ENCODE measurements around the gene C12orf56. TPM values are rescaled to one million over a fixed set of nuclear protein-coding genes. Genes with fewer than 3 reads are reported as not detected.
A peak's percentile ranks its signal among the peaks of the same experiment; 100 is the strongest.

The C12orf56 gene
- total and polyA plus RNA-seq, 3 donors from 2014 or later, result 4.2 to 21.8 (median 13.1) TPM

GRCh38 chr12:64255249-64255648 lies 135.3 kb downstream of the C12orf56 start:
- no peak overlapping the region for H3K27ac ChIP-seq
- no peaks in the 10 kb centered on the region for H3K27me3 ChIP-seq
- no peak for DNase-seq
- no peaks in the 10 kb centered on the region for H3K9me3 ChIP-seq
- intact Hi-C loops (cut with DNase I; ENCODE audit: low total_unique reads), result loop anchor here (10.0 kb wide), 1 partner anchor 420 kb away; no protein-coding TSS in a partner anchor
- H3K4me3 ChIP-seq, result no peak overlapping the region
- no peaks in the 10 kb centered on the region for H3K36me3 ChIP-seq (ENCODE audit: low read depth, missing control alignments)
- 70 to 82% methylated on average over 4 of the region's 4 CpGs for WGBS, 2 donors
- no peak for TF ChIP-seq POLR2A (IDR thresholded peaks at IDR 0.05)
- TF ChIP-seq CTCF (IDR thresholded peaks at IDR 0.05), result no peak
- no peaks in the 10 kb centered on the region for H3K4me1 ChIP-seq

DNA sequence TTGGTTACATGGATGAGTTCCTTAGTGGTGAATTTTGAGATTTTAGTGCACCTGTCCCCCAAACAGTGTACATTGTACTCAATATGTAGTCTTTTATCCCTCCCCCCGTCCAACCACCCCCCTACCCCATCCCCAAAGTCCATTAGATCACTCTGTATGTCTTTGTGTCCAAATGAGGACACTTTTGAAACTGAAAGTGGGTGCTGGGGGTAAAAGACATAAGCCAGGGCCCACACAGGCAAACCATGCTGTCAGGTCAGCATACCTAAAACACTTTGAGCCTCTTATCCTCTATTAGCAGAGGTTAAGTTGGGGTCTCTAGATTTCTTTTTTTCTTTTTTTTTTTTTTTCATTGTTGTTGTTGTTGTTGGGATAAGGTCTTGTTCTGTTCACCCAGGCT lies 137.2 kb downstream of the C12orf56 start:
- H3K9me3 ChIP-seq, result no peaks in the 10 kb centered on the region
- H3K4me3 ChIP-seq, result no peak overlapping the region
- no peak overlapping the region for H3K27ac ChIP-seq
- H3K27me3 ChIP-seq, result no peaks in the 10 kb centered on the region
- no peaks in the 10 kb centered on the region for H3K4me1 ChIP-seq
- no peaks in the 10 kb centered on the region for H3K36me3 ChIP-seq (ENCODE audit: low read depth, missing control alignments)
- whole genome bisulfite sequencing, 2 donors, result 56 to 58% methylated on average over 1 of the region's 1 CpG
- TF ChIP-seq CTCF (IDR thresholded peaks at IDR 0.05) (no peak), POLR2A (IDR thresholded peaks at IDR 0.05) (no peak)
- no peak for DNase-seq
- intact Hi-C loops (cut with DNase I; ENCODE audit: low total_unique reads), result loop anchor here (10.0 kb wide), 1 partner anchor 419 kb away; no protein-coding TSS in a partner anchor

DNA sequence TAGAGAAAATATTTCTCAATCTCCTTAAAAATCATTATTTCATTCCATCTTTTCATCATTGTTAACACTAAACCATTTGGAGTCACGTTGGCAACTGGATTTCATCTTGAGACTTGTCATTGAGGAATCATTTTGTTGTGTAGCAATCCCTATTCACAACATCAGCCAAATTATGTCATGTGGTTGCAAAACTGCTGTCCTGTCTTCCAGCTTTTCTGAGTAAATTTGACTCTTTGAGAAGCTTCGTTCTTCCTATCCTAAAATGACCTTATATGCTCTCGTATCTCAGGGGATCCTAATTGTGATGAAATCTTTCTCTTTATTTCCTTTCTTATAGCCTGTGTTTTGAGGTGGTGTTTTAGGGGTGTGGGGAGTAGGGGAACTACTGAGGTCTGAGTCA lies 137.9 kb downstream of the C12orf56 start:
- H3K27me3 ChIP-seq, result no peaks in the 10 kb centered on the region
- no peaks in the 10 kb centered on the region for H3K4me1 ChIP-seq
- WGBS, 2 donors, result 71 to 76% methylated on average over 3 of the region's 3 CpGs
- no peaks in the 10 kb centered on the region for H3K36me3 ChIP-seq (ENCODE audit: low read depth, missing control alignments)
- no peak overlapping the region for H3K4me3 ChIP-seq
- no peaks in the 10 kb centered on the region for H3K9me3 ChIP-seq
- no peak overlapping the region for H3K27ac ChIP-seq
- intact Hi-C loops (cut with DNase I; ENCODE audit: low total_unique reads), result loop anchor here (10.0 kb wide), 1 partner anchor 418 kb away; no protein-coding TSS in a partner anchor
- TF ChIP-seq CTCF (IDR thresholded peaks at IDR 0.05) (no peak), POLR2A (IDR thresholded peaks at IDR 0.05) (no peak)
- no peak for DNase-seq

GRCh38 chr12:64243809-64244208 lies 146.7 kb downstream of the C12orf56 start:
- intact Hi-C loops (cut with DNase I; ENCODE audit: low total_unique reads), result no loop called here
- Histone ChIP-seq H3K4me3 (no peak overlapping the region), H3K27me3 (no peaks in the 10 kb centered on the region), H3K36me3 (ENCODE audit: low read depth, missing control alignments) (no peaks in the 10 kb centered on the region), H3K4me1 (peaks cover 6% of the 10 kb centered on the region), H3K27ac (no peak overlapping the region), H3K9me3 (no peaks in the 10 kb centered on the region)
- DNase-seq, result no peak
- 87 to 89% methylated on average over 4 of the region's 4 CpGs for WGBS, 2 donors
- TF ChIP-seq POLR2A (IDR thresholded peaks at IDR 0.05) (no peak), CTCF (IDR thresholded peaks at IDR 0.05) (no peak)

- intact Hi-C loops (cut with DNase I; ENCODE audit: low total_unique reads), result no loop called here
- no peaks in the 10 kb centered on the region for H3K27me3 ChIP-seq
- H3K4me1 ChIP-seq, result peaks cover 6% of the 10 kb centered on the region
- TF ChIP-seq CTCF (IDR thresholded peaks at IDR 0.05) (no peak), POLR2A (IDR thresholded peaks at IDR 0.05) (no peak)
- no peak overlapping the region for H3K4me3 ChIP-seq
- no peaks in the 10 kb centered on the region for H3K36me3 ChIP-seq (ENCODE audit: low read depth, missing control alignments)
- 38 to 39% methylated on average over 3 of the region's 3 CpGs for WGBS, 2 donors
- no peak for DNase-seq
- H3K9me3 ChIP-seq, result no peaks in the 10 kb centered on the region
- H3K27ac ChIP-seq, result peak overlapping the region in 1 of 2 donors; percentile 41
Measured at GRCh38 chr12:64240781-64241180, 149.8 kb downstream of the C12orf56 start.
